IMR-90 (cell line): ENCODE measurements around the gene OTOG. TPM values are rescaled to one million over a fixed set of nuclear protein-coding genes. Genes with fewer than 3 reads are reported as not detected.

Experiments used
- ATAC-seq: fragments of 200-7000 bp; cut with Tn5 transposase; 2 replicates; pipeline ENCODE4 v1.9.1; 2020; ENCODE audit warnings: low read depth, mild to moderate bottlenecking, moderate library complexity
- BruUV-seq: library from RNA; stranded (reverse); fragments of 400-500 nt; replicated peaks from 2 replicates; lab custom pipeline; 2021; lab: Mats Ljungman, UMichigan
- CTCF ChIA-PET: fragments of 300-600 bp; formaldehyde crosslinking; extraction: SDS; loops from one replicate; lab custom pipeline; 2021; ENCODE audit warnings: antibody characterized with exemption; lab: Yijun Ruan, JAX
- POLR2A ChIA-PET: fragments of 300-600 bp; sonication (Branson Sonifier 250); formaldehyde crosslinking; loops from one replicate; lab custom pipeline; 2022; ENCODE audit warnings: antibody characterized with exemption; ENCODE audit not compliant: unreplicated experiment; lab: Charles Lee
- DNase-seq: peaks from one replicate; pipeline ENCODE4 v3.0.0; 2013
- H2AFZ ChIP-seq: replicated peaks from 2 replicates; pipeline ENCODE3; 2013; ENCODE audit warnings: low read length, mild to moderate bottlenecking; ENCODE audit not compliant: poor library complexity
- H2AK5ac ChIP-seq: 2 replicates; pipeline ENCODE4 v1.6.1; 2013; ENCODE audit warnings: low read depth, low read length, inconsistent platforms
- H2AK9ac ChIP-seq: replicated peaks from 2 replicates; pipeline ENCODE3; 2013; ENCODE audit warnings: mild to moderate bottlenecking, low read depth, low read length, moderate library complexity; ENCODE audit not compliant: poor library complexity
- H2BK120ac ChIP-seq: 2 replicates; pipeline ENCODE4 v1.6.1; 2013; ENCODE audit warnings: low read depth, low read length, inconsistent platforms
- H2BK15ac ChIP-seq: 3 replicates; pipeline ENCODE4 v1.6.1; 2013; ENCODE audit warnings: low read depth, low read length, inconsistent platforms
- H2BK20ac ChIP-seq: 2 replicates; pipeline ENCODE4 v1.6.1; 2013; ENCODE audit warnings: low read depth, mild to moderate bottlenecking, inconsistent platforms, low read length, moderate library complexity
- H2BK5ac ChIP-seq: 2 replicates; pipeline ENCODE4 v1.6.1; 2013; ENCODE audit warnings: mild to moderate bottlenecking, low read depth, low read length, inconsistent platforms; ENCODE audit not compliant: poor library complexity, severe bottlenecking
- H3K14ac ChIP-seq: replicated peaks from 2 replicates; pipeline ENCODE4 v1.6.1; 2013; ENCODE audit warnings: low read depth, low read length, inconsistent platforms
- H3K18ac ChIP-seq: 2 replicates; pipeline ENCODE4 v1.6.1; 2013; ENCODE audit warnings: low read depth, low read length, control low read depth
- H3K23ac ChIP-seq: 2 replicates; pipeline ENCODE4 v1.6.1; 2013; ENCODE audit warnings: low read depth, low read length, inconsistent platforms
- H3K27ac ChIP-seq: 2 replicates; pipeline ENCODE4 v1.5.1; 2013; ENCODE audit warnings: mild to moderate bottlenecking, control low read depth, low read length; ENCODE audit not compliant: insufficient read depth
- H3K27me3 ChIP-seq: 2 replicates; pipeline ENCODE4 v1.6.1; 2013; ENCODE audit warnings: low read length; ENCODE audit not compliant: control insufficient read depth, insufficient read depth
- H3K36me3 ChIP-seq: 2 replicates; pipeline ENCODE4 v1.6.1; 2013; ENCODE audit warnings: low read length, mixed read lengths; ENCODE audit not compliant: control insufficient read depth, insufficient read depth
- H3K4ac ChIP-seq: 2 replicates; pipeline ENCODE4 v1.6.1; 2013; ENCODE audit warnings: low read depth, low read length, inconsistent platforms
- H3K4me1 ChIP-seq: 2 replicates; pipeline ENCODE4 v1.6.1; 2013; ENCODE audit warnings: low read length, mixed read lengths; ENCODE audit not compliant: control insufficient read depth, insufficient read depth
- H3K4me2 ChIP-seq: 2 replicates; pipeline ENCODE4 v1.6.1; 2013; ENCODE audit warnings: low read depth, mild to moderate bottlenecking, control low read depth, low read length, moderate library complexity
- H3K4me3 ChIP-seq: 2 replicates; pipeline ENCODE4 v1.5.1; 2013; ENCODE audit warnings: low read depth, mild to moderate bottlenecking, control low read depth, low read length, moderate library complexity; ENCODE audit not compliant: insufficient read depth
- H3K56ac ChIP-seq: 2 replicates; pipeline ENCODE4 v1.6.1; 2013; ENCODE audit warnings: low read length, inconsistent platforms; ENCODE audit not compliant: insufficient read depth; ENCODE audit errors: extremely low read depth
- H3K79me1 ChIP-seq, 2 experiments: 2 replicates each; pipeline ENCODE4 v1.6.1; 2013; ENCODE audit warnings: low read length in 2 of 2, inconsistent platforms in 1 of 2, low read depth in 1 of 2
- H3K9ac ChIP-seq: 2 replicates; pipeline ENCODE4 v1.6.1; 2013; ENCODE audit warnings: low read depth, low read length, control low read depth
- H3K9me1 ChIP-seq: 2 replicates; pipeline ENCODE4 v1.6.1; 2013; ENCODE audit warnings: low read length, inconsistent platforms; ENCODE audit not compliant: insufficient read depth
- H3K9me3 ChIP-seq: 2 replicates; pipeline ENCODE4 v1.6.1; 2013; ENCODE audit warnings: low read length; ENCODE audit not compliant: control insufficient read depth, insufficient read depth
- H4K20me1 ChIP-seq: 2 replicates; pipeline ENCODE4 v1.6.1; 2013; ENCODE audit warnings: low read length, inconsistent platforms; ENCODE audit not compliant: insufficient read depth
- H4K5ac ChIP-seq: 2 replicates; pipeline ENCODE4 v1.6.1; 2013; ENCODE audit warnings: mild to moderate bottlenecking, low read depth, low read length, control low read depth
- H4K8ac ChIP-seq, 2 experiments: 2 replicates each; pipeline ENCODE4 v1.6.1; 2013; ENCODE audit warnings: low read depth in 2 of 2, low read length in 2 of 2, control low read depth in 1 of 2, inconsistent platforms in 1 of 2
- H4K91ac ChIP-seq: 2 replicates; pipeline ENCODE4 v1.6.1; 2013; ENCODE audit warnings: low read depth, low read length, inconsistent platforms; ENCODE audit not compliant: insufficient read depth
- BHLHE40 ChIP-seq: fragments of 150-350 bp; IDR thresholded peaks from 2 replicates; pipeline ENCODE4 v1.6.1; 2016; ENCODE audit warnings: mild to moderate bottlenecking, low read depth, low read length
- CHD1 ChIP-seq: IDR thresholded peaks from 2 replicates; pipeline ENCODE4 v1.6.1; 2012; ENCODE audit warnings: low read depth, low read length, improper control_type of control experiment
- FOS ChIP-seq: fragments of 150-350 bp; IDR thresholded peaks from 2 replicates; pipeline ENCODE4 v1.6.1; 2016; ENCODE audit warnings: low read depth, low read length
- MAFK ChIP-seq: IDR thresholded peaks from 2 replicates; pipeline ENCODE4 v1.6.1; 2012; ENCODE audit warnings: low read depth, low read length, improper control_type of control experiment
- MAZ ChIP-seq: IDR thresholded peaks from 2 replicates; pipeline ENCODE4 v1.6.1; 2012; ENCODE audit warnings: low read depth, mild to moderate bottlenecking, low read length, improper control_type of control experiment, moderate library complexity, borderline replicate concordance
- NFE2L2 ChIP-seq: fragments of 150-350 bp; IDR thresholded peaks from 2 replicates; pipeline ENCODE4 v1.6.1; 2016; ENCODE audit warnings: low read depth, mild to moderate bottlenecking, low read length
- POLR2A ChIP-seq: IDR thresholded peaks from 2 replicates; pipeline ENCODE4 v1.6.1; 2012; ENCODE audit warnings: mild to moderate bottlenecking, low read depth, low read length
- RCOR1 ChIP-seq: IDR thresholded peaks from 2 replicates; pipeline ENCODE4 v1.6.1; 2012; ENCODE audit warnings: mild to moderate bottlenecking, low read length, improper control_type of control experiment; ENCODE audit not compliant: insufficient replicate concordance
- RFX5 ChIP-seq: IDR thresholded peaks from 2 replicates; pipeline ENCODE4 v1.8.0; 2012; ENCODE audit warnings: low read depth, mild to moderate bottlenecking, low read length, moderate library complexity
- SMC3 ChIP-seq: fragments of 150-350 bp; IDR thresholded peaks from 2 replicates; pipeline ENCODE4 v1.6.1; 2016; ENCODE audit warnings: low read depth, mild to moderate bottlenecking, antibody characterized with exemption, low read length, moderate library complexity
- WGBS, 2 experiments: methylation state at CpG; one replicate each; pipeline versions ENCODE4 v1.1.5 to v1.1.7; 2013; ENCODE audit warnings: missing lambda C conversion rate in 2 of 2; ENCODE audit not compliant: insufficient read length in 1 of 2; ENCODE audit errors: extremely low coverage in 2 of 2; 5-methylcytosine and 5-hydroxymethylcytosine counted together
- dilution Hi-C: fragments of 300-500 bp; cut with HindIII; formaldehyde crosslinking; loops from one replicate; pipeline ENCODE4 v1.14.3; 2018; ENCODE audit warnings: low sequenced_read_pairs; ENCODE audit not compliant: unreplicated experiment
- in situ Hi-C: fragments of 300-500 bp; cut with MboI; formaldehyde crosslinking; loops from 3 replicates; pipeline ENCODE4 v1.14.3; 2019; ENCODE audit warnings: low sequenced_read_pairs, inconsistent platforms, mixed read lengths
- intact Hi-C: fragments of 100-400 bp; cut with micrococcal nuclease; formaldehyde crosslinking; loops from 2 replicates; pipeline ENCODE4 v1.10.0; 2022
- polyA plus RNA-seq, 3 experiments: library from polyadenylated mRNA; depleted of rRNA; stranded (reverse); fragments of >200 nt; gene quantifications; 2 replicates each; pipeline ENCODE4 v1.2.3, GENCODE V29; 2012; ENCODE audit warnings: low replicate concordance in 1 of 3
- total RNA-seq: library from RNA; depleted of rRNA; stranded (reverse); fragments of >200 nt; gene quantifications from 2 replicates; pipeline ENCODE4 v1.2.3, GENCODE V29; 2012
- TF ChIP-seq, protein P1 (sequence below): fragments of 150-350 bp; IDR thresholded peaks from 2 replicates; pipeline ENCODE4 v1.6.1; 2017; ENCODE audit warnings: mild to moderate bottlenecking, antibody characterized with exemption, low read length, low read depth
- TF ChIP-seq, protein P2 (sequence below): conservative IDR thresholded peaks from 2 replicates; pipeline ENCODE4 v1.5.1; 2012; ENCODE audit warnings: mild to moderate bottlenecking, low read depth, low read length, improper control_type of control experiment
- TF ChIP-seq, protein P3 (sequence below): fragments of 150-350 bp; IDR thresholded peaks from 2 replicates; pipeline ENCODE4 v1.6.1; 2016; ENCODE audit warnings: low read depth, mild to moderate bottlenecking, low read length, moderate library complexity, borderline replicate concordance

OTOG gene
- total and polyA plus RNA-seq, 2 of the 4 experiments (the other 2 are of a cell fraction): not detected

DNA sequence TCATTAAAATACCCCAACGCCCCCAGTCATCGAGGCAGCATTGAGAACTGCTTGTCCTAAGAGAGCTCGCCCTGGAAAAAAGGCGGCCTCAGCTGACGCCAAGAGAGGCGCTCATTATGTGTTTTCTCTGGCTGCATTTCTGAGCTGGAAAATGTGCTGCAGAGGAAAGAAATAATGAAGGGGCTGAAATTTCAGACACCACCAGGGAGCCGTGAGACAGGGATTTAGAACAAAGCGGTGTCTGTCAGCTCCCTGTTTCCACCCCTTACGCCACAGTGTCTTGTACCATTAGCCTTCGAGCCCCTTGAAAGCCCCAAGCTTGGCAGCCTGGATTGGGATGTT lies 17.2 kb upstream of the OTOG start:
- TF ChIP-seq SMC3 (no peak), FOS (no peak), MAFK (no peak), MAZ (no peak), RFX5 (no peak), NFE2L2 (no peak), CHD1 (no peak), BHLHE40 (no peak), RCOR1 (no peak), POLR2A (no peak)
- TF ChIP-seq, protein P1, sequence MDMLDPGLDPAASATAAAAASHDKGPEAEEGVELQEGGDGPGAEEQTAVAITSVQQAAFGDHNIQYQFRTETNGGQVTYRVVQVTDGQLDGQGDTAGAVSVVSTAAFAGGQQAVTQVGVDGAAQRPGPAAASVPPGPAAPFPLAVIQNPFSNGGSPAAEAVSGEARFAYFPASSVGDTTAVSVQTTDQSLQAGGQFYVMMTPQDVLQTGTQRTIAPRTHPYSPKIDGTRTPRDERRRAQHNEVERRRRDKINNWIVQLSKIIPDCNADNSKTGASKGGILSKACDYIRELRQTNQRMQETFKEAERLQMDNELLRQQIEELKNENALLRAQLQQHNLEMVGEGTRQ: no peak
- TF ChIP-seq, protein P2, sequence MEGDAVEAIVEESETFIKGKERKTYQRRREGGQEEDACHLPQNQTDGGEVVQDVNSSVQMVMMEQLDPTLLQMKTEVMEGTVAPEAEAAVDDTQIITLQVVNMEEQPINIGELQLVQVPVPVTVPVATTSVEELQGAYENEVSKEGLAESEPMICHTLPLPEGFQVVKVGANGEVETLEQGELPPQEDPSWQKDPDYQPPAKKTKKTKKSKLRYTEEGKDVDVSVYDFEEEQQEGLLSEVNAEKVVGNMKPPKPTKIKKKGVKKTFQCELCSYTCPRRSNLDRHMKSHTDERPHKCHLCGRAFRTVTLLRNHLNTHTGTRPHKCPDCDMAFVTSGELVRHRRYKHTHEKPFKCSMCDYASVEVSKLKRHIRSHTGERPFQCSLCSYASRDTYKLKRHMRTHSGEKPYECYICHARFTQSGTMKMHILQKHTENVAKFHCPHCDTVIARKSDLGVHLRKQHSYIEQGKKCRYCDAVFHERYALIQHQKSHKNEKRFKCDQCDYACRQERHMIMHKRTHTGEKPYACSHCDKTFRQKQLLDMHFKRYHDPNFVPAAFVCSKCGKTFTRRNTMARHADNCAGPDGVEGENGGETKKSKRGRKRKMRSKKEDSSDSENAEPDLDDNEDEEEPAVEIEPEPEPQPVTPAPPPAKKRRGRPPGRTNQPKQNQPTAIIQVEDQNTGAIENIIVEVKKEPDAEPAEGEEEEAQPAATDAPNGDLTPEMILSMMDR: no peak
- TF ChIP-seq, protein P3, sequence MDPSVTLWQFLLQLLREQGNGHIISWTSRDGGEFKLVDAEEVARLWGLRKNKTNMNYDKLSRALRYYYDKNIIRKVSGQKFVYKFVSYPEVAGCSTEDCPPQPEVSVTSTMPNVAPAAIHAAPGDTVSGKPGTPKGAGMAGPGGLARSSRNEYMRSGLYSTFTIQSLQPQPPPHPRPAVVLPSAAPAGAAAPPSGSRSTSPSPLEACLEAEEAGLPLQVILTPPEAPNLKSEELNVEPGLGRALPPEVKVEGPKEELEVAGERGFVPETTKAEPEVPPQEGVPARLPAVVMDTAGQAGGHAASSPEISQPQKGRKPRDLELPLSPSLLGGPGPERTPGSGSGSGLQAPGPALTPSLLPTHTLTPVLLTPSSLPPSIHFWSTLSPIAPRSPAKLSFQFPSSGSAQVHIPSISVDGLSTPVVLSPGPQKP: no peak
- no peaks in the 10 kb centered on the region for H3K9me3 ChIP-seq
- no peak overlapping the region for H2AK5ac ChIP-seq
- dilution Hi-C loops: no loop called here
- H3K9ac ChIP-seq: no peak overlapping the region
- no peak overlapping the region for H3K56ac ChIP-seq
- H3K23ac ChIP-seq: no peak overlapping the region
- no peaks in the 10 kb centered on the region for H4K20me1 ChIP-seq
- no peak for ATAC-seq
- no peak overlapping the region for H3K4ac ChIP-seq
- no peaks in the 10 kb centered on the region for H3K9me1 ChIP-seq
- no TSS peak for BruUV-seq
- no peak overlapping the region for H4K8ac ChIP-seq
- H4K91ac ChIP-seq: no peak overlapping the region
- in situ Hi-C loops: no loop called here
- peaks cover 13% of the 10 kb centered on the region; the same call in 1 of the 2 replicates for H3K27me3 ChIP-seq
- no peak for DNase-seq
- H3K27ac ChIP-seq: no peak overlapping the region
- CTCF ChIA-PET: no interaction called here
- POLR2A ChIA-PET: no interaction called here
- H3K4me3 ChIP-seq: no peak overlapping the region
- no CpG with 5 or more reads among the region's 10 CpGs for WGBS, 2 experiments
- no peak overlapping the region for H2AFZ ChIP-seq
- H2BK20ac ChIP-seq: no peak overlapping the region
- no peak overlapping the region for H3K4me2 ChIP-seq
- H2BK120ac ChIP-seq: no peak overlapping the region
- no peak overlapping the region for H2BK5ac ChIP-seq
- H3K14ac ChIP-seq: no peak overlapping the region
- no peaks in the 10 kb centered on the region for H3K36me3 ChIP-seq
- H3K18ac ChIP-seq: no peak overlapping the region
- H3K79me1 ChIP-seq: no peaks in the 10 kb centered on the region
- H2BK15ac ChIP-seq: no peak overlapping the region
- intact Hi-C loops: no loop called here
- no peak overlapping the region for H2AK9ac ChIP-seq
- no peaks in the 10 kb centered on the region for H3K4me1 ChIP-seq
- no peak overlapping the region for H4K5ac ChIP-seq
